B cell (primary cell): ENCODE measurements around the gene TBCD. TPM values are rescaled to one million over a fixed set of nuclear protein-coding genes. Genes with fewer than 3 reads are reported as not detected.

Source experiments
- ATAC-seq: fragments of 200-7000 bp; cut with Tn5 transposase; one replicate; pipeline ENCODE4 v1.10.0; 2021; ENCODE audit warnings: low read depth, mild to moderate bottlenecking, moderate number of reproducible peaks, moderate library complexity
- CTCF ChIA-PET: fragments of 350-600 bp; sonication (Branson Sonifier 250); formaldehyde crosslinking; loops from one replicate; lab custom pipeline; 2021; ENCODE audit warnings: antibody characterized with exemption, inconsistent platforms; lab: Charles Lee
- POLR2A ChIA-PET: fragments of 350-600 bp; sonication (Branson Sonifier 250); formaldehyde crosslinking; loops from one replicate; lab custom pipeline; 2021; ENCODE audit warnings: antibody characterized with exemption; lab: Charles Lee
- DNase-seq: peaks from one replicate; pipeline ENCODE4 v3.0.0; 2013
- H2AFZ ChIP-seq: 2 replicates; pipeline ENCODE4 v1.6.1; 2012; ENCODE audit warnings: mild to moderate bottlenecking, low read depth, low read length; ENCODE audit not compliant: insufficient read depth, poor library complexity, severe bottlenecking
- H3K27ac ChIP-seq, 2 donors: 1 replicate in 1 of 2; 2 replicates in 1 of 2; pipeline ENCODE4 v1.5.1; 2012 to 2013; ENCODE audit warnings: low read length in 2 of 2, mild to moderate bottlenecking in 2 of 2, moderate library complexity in 1 of 2
- H3K27me3 ChIP-seq, 4 experiments: fragments of 200-600 bp in 1 of 4; sonication (generic) in 1 of 4; replicated peaks in 1 of 4; 1 replicate in 2 of 4; 2 replicates in 2 of 4; pipeline versions ENCODE4 v1.6.1 to v1.7.0; 2013 to 2016; ENCODE audit warnings: low read length in 3 of 4, mild to moderate bottlenecking in 2 of 4, mixed read lengths in 1 of 4, moderate library complexity in 1 of 4; ENCODE audit not compliant: insufficient read depth in 4 of 4, control insufficient read depth in 3 of 4; ENCODE audit errors: control extremely low read depth in 1 of 4
- H3K36me3 ChIP-seq, 2 experiments: replicated peaks in 1 of 2; 1 replicate in 1 of 2; 2 replicates in 1 of 2; pipeline versions ENCODE4 v1.6.1 to v1.7.1; 2013; ENCODE audit warnings: low read length in 1 of 2; ENCODE audit not compliant: insufficient read depth in 2 of 2, control insufficient read depth in 1 of 2; ENCODE audit errors: control extremely low read depth in 1 of 2, extremely low read depth in 1 of 2
- H3K4me1 ChIP-seq, 2 donors: fragments of 200-600 bp in 1 of 2; sonication (generic) in 1 of 2; 1 replicate in 1 of 2; 2 replicates in 1 of 2; pipeline versions ENCODE4 v1.5.1 to v1.6.1; 2013 to 2017; ENCODE audit warnings: low read length in 2 of 2; ENCODE audit not compliant: control insufficient read depth in 2 of 2, insufficient read depth in 2 of 2
- H3K4me2 ChIP-seq: replicated peaks from 2 replicates; pipeline ENCODE3; 2012; ENCODE audit warnings: mild to moderate bottlenecking, low read depth, low read length; ENCODE audit not compliant: poor library complexity, severe bottlenecking
- H3K4me3 ChIP-seq, 5 experiments: fragments of 200-600 bp in 1 of 5; sonication (generic) in 1 of 5; 1 replicate in 3 of 5; 2 replicates in 2 of 5; pipeline versions ENCODE4 v1.5.1 to v1.7.0; 2011 to 2016; ENCODE audit warnings: low read length in 4 of 5, mild to moderate bottlenecking in 4 of 5, low read depth in 2 of 5, control low read depth in 1 of 5, moderate library complexity in 1 of 5; ENCODE audit not compliant: insufficient read depth in 1 of 5; ENCODE audit errors: control extremely low read depth in 1 of 5, extremely low read depth in 1 of 5
- H3K79me2 ChIP-seq: fragments of 200-600 bp; sonication (generic); one replicate; pipeline ENCODE4 v1.6.0; 2016; ENCODE audit warnings: low read length; ENCODE audit not compliant: control insufficient read depth, insufficient read depth
- H3K9ac ChIP-seq: fragments of 200-600 bp; sonication (generic); 2 replicates; pipeline ENCODE4 v1.6.1; 2017; ENCODE audit warnings: mild to moderate bottlenecking, low read length, moderate library complexity
- H3K9me3 ChIP-seq, 3 donors: one replicate each; pipeline versions ENCODE4 v1.6.1 to v1.7.1; 2013; ENCODE audit warnings: low read length in 2 of 3; ENCODE audit not compliant: control insufficient read depth in 2 of 3, insufficient read depth in 1 of 3; ENCODE audit errors: control extremely low read depth in 1 of 3
- H4K20me1 ChIP-seq: 2 replicates; pipeline ENCODE4 v1.6.0; 2012; ENCODE audit warnings: mild to moderate bottlenecking, low read length; ENCODE audit not compliant: insufficient read depth, control insufficient read depth, poor library complexity, severe bottlenecking
- H3K27ac Mint-ChIP-seq: one replicate; pipeline ENCODE4 v1.8.0; 2021; ENCODE audit warnings: mixed read lengths
- H3K27me3 Mint-ChIP-seq: one replicate; pipeline ENCODE4 v1.8.0; 2021; ENCODE audit warnings: mixed read lengths
- H3K4me1 Mint-ChIP-seq: one replicate; pipeline ENCODE4 v1.8.0; 2021; ENCODE audit warnings: mixed read lengths
- H3K4me3 Mint-ChIP-seq: one replicate; pipeline ENCODE4 v1.8.0; 2021; ENCODE audit warnings: mixed read lengths
- H3K9me3 Mint-ChIP-seq: one replicate; pipeline ENCODE4 v1.8.0; 2022; ENCODE audit warnings: mixed read lengths; ENCODE audit not compliant: insufficient read depth
- CTCF ChIP-seq: fragments of 200-600 bp; IDR thresholded peaks from one replicate; pipeline ENCODE4 v1.8.0; 2022; ENCODE audit warnings: antibody characterized with exemption, mild to moderate bottlenecking
- EZH2 ChIP-seq: IDR thresholded peaks from 2 replicates; pipeline ENCODE4 v1.6.1; 2012; ENCODE audit warnings: borderline replicate concordance, low read depth, mild to moderate bottlenecking, moderate library complexity, low read length; ENCODE audit not compliant: insufficient read depth, poor library complexity, severe bottlenecking
- WGBS: methylation state at CpG from one replicate; pipeline ENCODE4 v1.1.5; 2013; ENCODE audit warnings: missing lambda C conversion rate; ENCODE audit not compliant: insufficient coverage; 5-methylcytosine and 5-hydroxymethylcytosine counted together
- intact Hi-C: fragments of 100-400 bp; cut with micrococcal nuclease; formaldehyde crosslinking; loops from one replicate; pipeline ENCODE4 v1.10.0; 2022
- polyA plus RNA-seq: library from polyadenylated mRNA; depleted of rRNA; stranded (reverse); fragments of >200 nt; gene quantifications from 2 replicates; pipeline ENCODE4 v1.2.3, GENCODE V29; 2012
- total RNA-seq, 2 donors: library from RNA; stranded (reverse); fragments of 120-200 nt in 1 of 2; gene quantifications; 1 replicate in 1 of 2; 2 replicates in 1 of 2; pipeline versions ENCODE4 v1.2.3 to v1.2.4, GENCODE V29; 2013 to 2022

The TBCD gene
- total and polyA plus RNA-seq, 2 donors (not counting 1 experiment from before 2014, with no cell fraction given), result 60.8 to 101 TPM

GRCh38 chr17:82974136-82974952 lies 222.5 kb downstream of the TBCD start:
- H3K4me1 Mint-ChIP-seq, result peaks cover 28% of the 10 kb centered on the region
- Histone ChIP-seq H3K9ac (no peak overlapping the region), H3K4me2 (no peak overlapping the region), H2AFZ (no peak overlapping the region), H3K79me2 (no peaks in the 10 kb centered on the region), H3K4me1 (peaks cover 15 to 23% of the 10 kb centered on the region in 2 donors), H4K20me1 (no peaks in the 10 kb centered on the region), H3K27me3 (peaks cover 0 to 9% (median 2%) of the 10 kb centered on the region in 4 experiments), H3K27ac (no peak overlapping the region), H3K36me3 (no peaks in the 10 kb centered on the region), H3K9me3 (peaks cover 0 to 11% (median 0%) of the 10 kb centered on the region in 3 donors), H3K4me3 (no peak overlapping the region)
- H3K27me3 Mint-ChIP-seq, result no peaks in the 10 kb centered on the region
- ATAC-seq, result no peak
- ChIA-PET CTCF (no interaction called here), POLR2A (no interaction called here)
- H3K4me3 Mint-ChIP-seq, result no peak overlapping the region
- intact Hi-C loops, result no loop called here
- WGBS, result 95% methylated on average over 25 of the region's 28 CpGs
- DNase-seq, result no peak
- H3K9me3 Mint-ChIP-seq, result no peaks in the 10 kb centered on the region
- TF ChIP-seq EZH2 (no peak), CTCF (no peak)
- no peak overlapping the region for H3K27ac Mint-ChIP-seq

GRCh38 chr17:82976982-82977488 lies 225.2 kb downstream of the TBCD start:
- peaks cover 31% of the 10 kb centered on the region for H3K4me1 Mint-ChIP-seq
- H3K4me3 Mint-ChIP-seq, result no peak overlapping the region
- no peaks in the 10 kb centered on the region for H3K79me2 ChIP-seq
- no peak overlapping the region for H3K27ac ChIP-seq
- H3K27me3 Mint-ChIP-seq, result no peaks in the 10 kb centered on the region
- no peak overlapping the region for H2AFZ ChIP-seq
- no peak overlapping the region for H3K27ac Mint-ChIP-seq
- no peaks in the 10 kb centered on the region for H3K27me3 ChIP-seq
- no peaks in the 10 kb centered on the region for H3K9me3 Mint-ChIP-seq
- ATAC-seq (no peak), DNase-seq (no peak)
- H3K4me3 ChIP-seq, result no peak overlapping the region
- ChIA-PET POLR2A (no interaction called here), CTCF (no interaction called here)
- H3K4me1 ChIP-seq, result peaks cover 23 to 25% of the 10 kb centered on the region in 2 donors
- H3K9me3 ChIP-seq, result no peaks in the 10 kb centered on the region
- no peaks in the 10 kb centered on the region for H4K20me1 ChIP-seq
- intact Hi-C loops, result no loop called here
- H3K4me2 ChIP-seq, result no peak overlapping the region
- no peak overlapping the region for H3K9ac ChIP-seq
- TF ChIP-seq EZH2 (no peak), CTCF (no peak)
- 97% methylated on average over 16 of the region's 29 CpGs for WGBS
- H3K36me3 ChIP-seq, result no peaks in the 10 kb centered on the region
